K562 (cell line): ENCODE results near the gene MERTK. TPM values are rescaled to one million over a fixed set of nuclear protein-coding genes. Genes with fewer than 3 reads are reported as not detected.

Experiments
- ARID2 ChIP-seq: fragments of 450-650 bp; IDR thresholded peaks from 2 replicates; pipeline ENCODE4 v1.6.1; 2017; ENCODE audit warnings: antibody characterized with exemption, mild to moderate bottlenecking
- DPF2 ChIP-seq: fragments of 450-650 bp; IDR thresholded peaks from 2 replicates; pipeline ENCODE4 v1.6.1; 2016
- E2F3 ChIP-seq: fragments of 250-450 bp; sonication (Bioruptor Pico); IDR thresholded peaks from 2 replicates; pipeline ENCODE4 v1.4.0; 2020; ENCODE audit warnings: mild to moderate bottlenecking
- E2F5 ChIP-seq: sonication (generic); formaldehyde crosslinking; IDR thresholded peaks from 2 replicates; pipeline ENCODE4 v1.8.0; 2022; ENCODE audit warnings: mild to moderate bottlenecking, missing genetic modification reagents
- GMEB1 ChIP-seq: fragments of 250-450 bp; sonication (Bioruptor Pico); IDR thresholded peaks from 2 replicates; pipeline ENCODE4 v1.4.0; 2020; ENCODE audit warnings: mild to moderate bottlenecking
- KLF16 ChIP-seq: IDR thresholded peaks from 2 replicates; pipeline ENCODE4 v1.6.1; 2016; ENCODE audit warnings: antibody characterized with exemption
- MAZ ChIP-seq, 2 experiments: fragments of 450-650 bp in 1 of 2; sonication (generic) in 1 of 2; formaldehyde crosslinking; IDR thresholded peaks in 1 of 2; conservative IDR thresholded peaks in 1 of 2; 2 replicates each; pipeline versions ENCODE4 v1.4.0 to v1.5.0; 2020; ENCODE audit warnings: mild to moderate bottlenecking in 1 of 2, missing genetic modification reagents in 1 of 2
- NFYB ChIP-seq: IDR thresholded peaks from 2 replicates; pipeline ENCODE4 v1.6.1; 2011; ENCODE audit warnings: mild to moderate bottlenecking, moderate library complexity; ENCODE audit not compliant: insufficient read length; ENCODE audit errors: extremely low read depth
- THAP12 ChIP-seq: fragments of 250-450 bp; sonication (Bioruptor Pico); IDR thresholded peaks from 2 replicates; pipeline ENCODE4 v1.9.0; 2021; ENCODE audit warnings: mild to moderate bottlenecking, inconsistent platforms
- polyA plus RNA-seq, 8 experiments: library from polyadenylated mRNA; depleted of rRNA in 4 of 8; stranded (reverse) in 5 of 8; unstranded in 3 of 8; fragments of >200 nt; fragmentation: Nextera tagmentation in 2 of 8; fragmentation: Illumina TruSeq in 1 of 8; extraction: Ambion mirVana in 2 of 8; extraction: Trizol in 1 of 8; gene quantifications; 2 replicates each; pipeline versions ENCODE4 v1.2.1 to v1.2.3, GENCODE V29; 2011 to 2014; ENCODE audit warnings: inconsistent platforms in 1 of 8, missing spikeins in 1 of 8
- total RNA-seq, 7 experiments: library from RNA; depleted of rRNA in 6 of 7; stranded (reverse); fragments of >200 nt in 6 of 7; fragmentation: Illumina TruSeq in 2 of 7; extraction: Trizol in 2 of 7; gene quantifications; 2 replicates each; pipeline versions ENCODE4 v1.2.1 to v1.2.3, GENCODE V29; 2011 to 2021; ENCODE audit warnings: low replicate concordance in 1 of 7
- TF ChIP-seq, protein P1 (sequence below), 2 experiments: fragments of 150-350 bp in 1 of 2; IDR thresholded peaks; 2 replicates each; pipeline ENCODE4 v1.6.1; 2012 to 2016; ENCODE audit warnings: low read depth in 2 of 2, low read length in 2 of 2, mild to moderate bottlenecking in 1 of 2, moderate library complexity in 1 of 2
- TF ChIP-seq, protein P2 (sequence below): fragments of 450-650 bp; IDR thresholded peaks from 2 replicates; pipeline ENCODE4 v1.6.1; 2016; ENCODE audit warnings: antibody characterized with exemption
- TF ChIP-seq, protein P3 (sequence below): sonication (generic); formaldehyde crosslinking; IDR thresholded peaks from 2 replicates; pipeline ENCODE4 v1.4.0; 2020; ENCODE audit warnings: mild to moderate bottlenecking, missing genetic modification reagents
- TF ChIP-seq, protein P4 (sequence below): fragments of 250-450 bp; sonication (Bioruptor Pico); IDR thresholded peaks from 2 replicates; pipeline ENCODE4 v1.5.0; 2020; ENCODE audit warnings: mild to moderate bottlenecking, borderline replicate concordance

The MERTK gene
- total and polyA plus RNA-seq, 9 of the 15 experiments (the other 6 are each of a cell fraction or from before 2014, with no cell fraction given), result 0.23 to 1.6 (median 0.74) TPM

DNA sequence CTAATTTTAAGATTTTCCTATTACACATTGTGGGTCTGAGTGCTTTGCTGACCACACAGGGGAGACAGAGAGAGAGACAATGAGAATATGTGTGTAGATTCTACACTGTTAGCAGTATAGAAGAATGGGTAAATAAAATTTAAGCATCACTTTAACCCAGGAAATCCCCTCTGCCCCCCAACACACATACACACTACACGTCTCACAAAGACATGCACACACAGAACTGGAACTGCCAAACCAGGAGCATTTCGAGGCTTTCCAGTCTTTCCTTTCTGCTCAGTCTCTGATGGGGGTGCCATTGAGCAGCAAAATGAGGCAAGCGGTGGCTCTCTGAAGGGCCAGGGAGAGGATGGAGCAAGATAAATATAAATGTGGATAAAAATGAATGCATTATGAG, 2.5 kb downstream of the MERTK start (continued):
- TF ChIP-seq, protein P1, sequence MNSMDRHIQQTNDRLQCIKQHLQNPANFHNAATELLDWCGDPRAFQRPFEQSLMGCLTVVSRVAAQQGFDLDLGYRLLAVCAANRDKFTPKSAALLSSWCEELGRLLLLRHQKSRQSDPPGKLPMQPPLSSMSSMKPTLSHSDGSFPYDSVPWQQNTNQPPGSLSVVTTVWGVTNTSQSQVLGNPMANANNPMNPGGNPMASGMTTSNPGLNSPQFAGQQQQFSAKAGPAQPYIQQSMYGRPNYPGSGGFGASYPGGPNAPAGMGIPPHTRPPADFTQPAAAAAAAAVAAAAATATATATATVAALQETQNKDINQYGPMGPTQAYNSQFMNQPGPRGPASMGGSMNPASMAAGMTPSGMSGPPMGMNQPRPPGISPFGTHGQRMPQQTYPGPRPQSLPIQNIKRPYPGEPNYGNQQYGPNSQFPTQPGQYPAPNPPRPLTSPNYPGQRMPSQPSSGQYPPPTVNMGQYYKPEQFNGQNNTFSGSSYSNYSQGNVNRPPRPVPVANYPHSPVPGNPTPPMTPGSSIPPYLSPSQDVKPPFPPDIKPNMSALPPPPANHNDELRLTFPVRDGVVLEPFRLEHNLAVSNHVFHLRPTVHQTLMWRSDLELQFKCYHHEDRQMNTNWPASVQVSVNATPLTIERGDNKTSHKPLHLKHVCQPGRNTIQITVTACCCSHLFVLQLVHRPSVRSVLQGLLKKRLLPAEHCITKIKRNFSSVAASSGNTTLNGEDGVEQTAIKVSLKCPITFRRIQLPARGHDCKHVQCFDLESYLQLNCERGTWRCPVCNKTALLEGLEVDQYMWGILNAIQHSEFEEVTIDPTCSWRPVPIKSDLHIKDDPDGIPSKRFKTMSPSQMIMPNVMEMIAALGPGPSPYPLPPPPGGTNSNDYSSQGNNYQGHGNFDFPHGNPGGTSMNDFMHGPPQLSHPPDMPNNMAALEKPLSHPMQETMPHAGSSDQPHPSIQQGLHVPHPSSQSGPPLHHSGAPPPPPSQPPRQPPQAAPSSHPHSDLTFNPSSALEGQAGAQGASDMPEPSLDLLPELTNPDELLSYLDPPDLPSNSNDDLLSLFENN (IDR thresholded peaks at IDR 0.05; ENCODE audit: low read depth in 2 of 2, low read length in 2 of 2), result no peak
- TF ChIP-seq, protein P2, sequence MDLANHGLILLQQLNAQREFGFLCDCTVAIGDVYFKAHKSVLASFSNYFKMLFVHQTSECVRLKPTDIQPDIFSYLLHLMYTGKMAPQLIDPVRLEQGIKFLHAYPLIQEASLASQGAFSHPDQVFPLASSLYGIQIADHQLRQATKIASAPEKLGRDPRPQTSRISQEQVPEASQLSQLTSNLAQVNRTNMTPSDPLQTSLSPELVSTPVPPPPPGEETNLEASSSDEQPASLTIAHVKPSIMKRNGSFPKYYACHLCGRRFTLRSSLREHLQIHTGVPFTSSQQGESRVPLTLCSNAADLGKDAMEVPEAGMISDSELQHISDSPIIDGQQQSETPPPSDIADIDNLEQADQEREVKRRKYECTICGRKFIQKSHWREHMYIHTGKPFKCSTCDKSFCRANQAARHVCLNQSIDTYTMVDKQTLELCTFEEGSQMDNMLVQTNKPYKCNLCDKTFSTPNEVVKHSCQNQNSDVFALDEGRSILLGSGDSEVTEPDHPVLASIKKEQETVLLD, result no peak
- 0 out of 4 replicates have a peak, but pooled peaks of 1 of the 2 experiments have one; percentile 23 for TF ChIP-seq MAZ (CRISPR knock-in tag; conservative IDR thresholded peaks at IDR 0.05 in 1 of 2, IDR thresholded peaks at IDR 0.05 in 1 of 2)
- TF ChIP-seq DPF2, result no peak
- TF ChIP-seq E2F5 (CRISPR knock-in tag), result no peak
- 0 out of 2 replicates have a peak, but pooled peaks have one; percentile 20 for TF ChIP-seq KLF16
- TF ChIP-seq ARID2, result 0 out of 2 replicates have a peak, but pooled peaks have one; percentile 30
- TF ChIP-seq, protein P3, sequence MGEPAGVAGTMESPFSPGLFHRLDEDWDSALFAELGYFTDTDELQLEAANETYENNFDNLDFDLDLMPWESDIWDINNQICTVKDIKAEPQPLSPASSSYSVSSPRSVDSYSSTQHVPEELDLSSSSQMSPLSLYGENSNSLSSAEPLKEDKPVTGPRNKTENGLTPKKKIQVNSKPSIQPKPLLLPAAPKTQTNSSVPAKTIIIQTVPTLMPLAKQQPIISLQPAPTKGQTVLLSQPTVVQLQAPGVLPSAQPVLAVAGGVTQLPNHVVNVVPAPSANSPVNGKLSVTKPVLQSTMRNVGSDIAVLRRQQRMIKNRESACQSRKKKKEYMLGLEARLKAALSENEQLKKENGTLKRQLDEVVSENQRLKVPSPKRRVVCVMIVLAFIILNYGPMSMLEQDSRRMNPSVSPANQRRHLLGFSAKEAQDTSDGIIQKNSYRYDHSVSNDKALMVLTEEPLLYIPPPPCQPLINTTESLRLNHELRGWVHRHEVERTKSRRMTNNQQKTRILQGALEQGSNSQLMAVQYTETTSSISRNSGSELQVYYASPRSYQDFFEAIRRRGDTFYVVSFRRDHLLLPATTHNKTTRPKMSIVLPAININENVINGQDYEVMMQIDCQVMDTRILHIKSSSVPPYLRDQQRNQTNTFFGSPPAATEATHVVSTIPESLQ (CRISPR knock-in tag), result no peak
- no peak for TF ChIP-seq THAP12 (CRISPR knock-in tag)
- TF ChIP-seq NFYB, result no peak
- TF ChIP-seq E2F3 (CRISPR knock-in tag), result no peak
- TF ChIP-seq GMEB1 (CRISPR knock-in tag), result no peak
- TF ChIP-seq, protein P4, sequence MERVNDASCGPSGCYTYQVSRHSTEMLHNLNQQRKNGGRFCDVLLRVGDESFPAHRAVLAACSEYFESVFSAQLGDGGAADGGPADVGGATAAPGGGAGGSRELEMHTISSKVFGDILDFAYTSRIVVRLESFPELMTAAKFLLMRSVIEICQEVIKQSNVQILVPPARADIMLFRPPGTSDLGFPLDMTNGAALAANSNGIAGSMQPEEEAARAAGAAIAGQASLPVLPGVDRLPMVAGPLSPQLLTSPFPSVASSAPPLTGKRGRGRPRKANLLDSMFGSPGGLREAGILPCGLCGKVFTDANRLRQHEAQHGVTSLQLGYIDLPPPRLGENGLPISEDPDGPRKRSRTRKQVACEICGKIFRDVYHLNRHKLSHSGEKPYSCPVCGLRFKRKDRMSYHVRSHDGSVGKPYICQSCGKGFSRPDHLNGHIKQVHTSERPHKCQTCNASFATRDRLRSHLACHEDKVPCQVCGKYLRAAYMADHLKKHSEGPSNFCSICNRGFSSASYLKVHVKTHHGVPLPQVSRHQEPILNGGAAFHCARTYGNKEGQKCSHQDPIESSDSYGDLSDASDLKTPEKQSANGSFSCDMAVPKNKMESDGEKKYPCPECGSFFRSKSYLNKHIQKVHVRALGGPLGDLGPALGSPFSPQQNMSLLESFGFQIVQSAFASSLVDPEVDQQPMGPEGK (CRISPR knock-in tag), result no peak
